Panc1 (cell line): Measurements from ENCODE around the gene RPS16.

Experiments
- CTCF ChIP-seq: fragments of 450-650 bp; IDR thresholded peaks from 2 replicates; pipeline ENCODE4 v1.5.1; 2017; ENCODE audit warnings: mild to moderate bottlenecking
- POLR2AphosphoS5 ChIP-seq: IDR thresholded peaks from 2 replicates; pipeline ENCODE4 v1.6.1; 2012; ENCODE audit warnings: mild to moderate bottlenecking, low read depth, low read length, moderate library complexity
- REST ChIP-seq, 2 experiments: IDR thresholded peaks; 2 replicates each; pipeline ENCODE4 v1.6.1; 2011 to 2012; ENCODE audit warnings: low read depth in 2 of 2, control low read depth in 1 of 2, low read length in 1 of 2, mild to moderate bottlenecking in 1 of 2, moderate library complexity in 1 of 2; ENCODE audit not compliant: insufficient read depth in 1 of 2
- SIN3A ChIP-seq: IDR thresholded peaks from 2 replicates; pipeline ENCODE4 v1.6.1; 2012; ENCODE audit warnings: low read depth, mild to moderate bottlenecking, low read length, moderate library complexity, borderline replicate concordance; ENCODE audit not compliant: insufficient read depth
- TCF7L2 ChIP-seq: IDR thresholded peaks from 2 replicates; pipeline ENCODE4 v1.6.1; 2011; ENCODE audit warnings: mild to moderate bottlenecking, low read depth, low read length, inconsistent platforms

- no peak for TF ChIP-seq POLR2AphosphoS5
- TF ChIP-seq CTCF: no peak
- no peak for TF ChIP-seq TCF7L2
- no peak for TF ChIP-seq SIN3A
- no peak for TF ChIP-seq REST (IDR thresholded peaks at IDR 0.05; ENCODE audit: insufficient read depth in 1 of 2, low read depth in 2 of 2, low read length in 1 of 2)
These were observed at the start of gene RPS16 for GRCh38 chr19:39435499-39436349.
